ENCODE data around the gene C2CD2L.
"Not testable (repeated sequence)": the region's sequence is repeated elsewhere in the genome, so short reads cannot be mapped to it uniquely, and the experiment has no call there.

Gene C2CD2L

GRCh38 chr11:119153049-119153818 is 46.1 kb downstream of the C2CD2L start:
- no peak for DNase-seq

GRCh38 chr11:119154178-119154577 is 47.0 kb downstream of the C2CD2L start:
- no peak for DNase-seq

GRCh38 chr11:119155733-119156492 is 48.8 kb downstream of the C2CD2L start:
- no peak for DNase-seq

- DNase-seq, result no peak
Observed at GRCh38 chr11:119156496-119156895, 49.4 kb downstream of the C2CD2L start.

- DNase-seq, result no peak
Observed at GRCh38 chr11:119157063-119157462, 49.9 kb downstream of the C2CD2L start.

- no peak for DNase-seq
Observed at GRCh38 chr11:119158467-119158866, 51.3 kb downstream of the C2CD2L start.

GRCh38 chr11:119160151-119160550 is 53.0 kb downstream of the C2CD2L start:
- DNase-seq, result no peak

- DNase-seq, result no peak
Observed at GRCh38 chr11:119161871-119162270, 54.7 kb downstream of the C2CD2L start.

- DNase-seq, result no peak
Observed at GRCh38 chr11:119166368-119167076, 59.4 kb downstream of the C2CD2L start.

GRCh38 chr11:119167077-119167458 is 59.9 kb downstream of the C2CD2L start:
- DNase-seq, result not testable (repeated sequence)

- no peak for DNase-seq
Observed at GRCh38 chr11:119167933-119168332, 60.8 kb downstream of the C2CD2L start.

All from KG1 (cell line).